Fibroblast of skin of back (primary cell): Measurements from ENCODE around the gene CCDC116.

ENCODE experiments used
- DNase-seq: peaks from one replicate; pipeline ENCODE4 v3.0.0-alpha.2; 2013

The CCDC116 gene

GRCh38 chr22:21682385-21683175 lies 50.0 kb downstream of the CCDC116 start:
- no peak for DNase-seq

- no peak for DNase-seq
Measured at GRCh38 chr22:21683401-21683811, 50.8 kb downstream of the CCDC116 start.

GRCh38 chr22:21684492-21685163 lies 52.1 kb downstream of the CCDC116 start:
- no peak for DNase-seq

GRCh38 chr22:21685164-21685513 lies 52.6 kb downstream of the CCDC116 start:
- no peak for DNase-seq

- DNase-seq: no peak
Measured at GRCh38 chr22:21686193-21686608, 53.6 kb downstream of the CCDC116 start.
